PC-3 (cell line): ENCODE data around the gene EXOSC5. TPM values are rescaled to one million over a fixed set of nuclear protein-coding genes. Genes with fewer than 3 reads are reported as not detected.

Experiments used
- ATAC-seq: fragments of 200-7000 bp; cut with Tn5 transposase; 2 replicates; pipeline ENCODE4 v1.9.1; 2020; ENCODE audit warnings: mild to moderate bottlenecking, moderate library complexity
- BruUV-seq: library from RNA; stranded (reverse); fragments of 400-500 nt; replicated peaks from 2 replicates; lab custom pipeline; 2021; lab: Mats Ljungman, UMichigan
- CTCF ChIA-PET: fragments of 300-600 bp; sonication (Branson Sonifier 250); formaldehyde crosslinking; loops from one replicate; lab custom pipeline; 2022; ENCODE audit warnings: antibody characterized with exemption; lab: Charles Lee
- POLR2A ChIA-PET: fragments of 300-600 bp; sonication (Branson Sonifier 250); formaldehyde crosslinking; loops from one replicate; lab custom pipeline; 2022; ENCODE audit warnings: antibody characterized with exemption; ENCODE audit not compliant: unreplicated experiment; lab: Charles Lee
- DNase-seq: peaks from one replicate; pipeline ENCODE4 v3.0.0-alpha.2; 2015
- H2AFZ ChIP-seq: fragments of 300-600 bp; sonication (generic); 2 replicates; pipeline ENCODE4 v1.6.0; 2016; ENCODE audit warnings: antibody characterized with exemption, low read length
- H3F3A ChIP-seq: fragments of 300-600 bp; sonication (generic); one replicate; pipeline ENCODE4 v1.6.0; 2017; ENCODE audit warnings: antibody characterized with exemption, low read length, control low read depth, mild to moderate bottlenecking; ENCODE audit not compliant: unreplicated experiment
- H3K27ac ChIP-seq: fragments of 300-600 bp; sonication (generic); 2 replicates; pipeline ENCODE4 v1.5.1; 2016; ENCODE audit warnings: mild to moderate bottlenecking, low read length
- H3K27me3 ChIP-seq: fragments of 300-600 bp; sonication (generic); 2 replicates; pipeline ENCODE4 v1.6.1; 2016; ENCODE audit warnings: low read length, mixed read lengths
- H3K36me3 ChIP-seq: fragments of 300-600 bp; sonication (generic); 2 replicates; pipeline ENCODE4 v1.6.1; 2016; ENCODE audit warnings: low read depth, mixed run types, low read length, mixed read lengths
- H3K4me1 ChIP-seq: fragments of 300-600 bp; sonication (generic); 2 replicates; pipeline ENCODE4 v1.5.1; 2016; ENCODE audit warnings: low read length; ENCODE audit not compliant: insufficient read depth
- H3K4me2 ChIP-seq: fragments of 300-600 bp; sonication (generic); 2 replicates; pipeline ENCODE4 v1.6.0; 2016; ENCODE audit warnings: low read length
- H3K4me3 ChIP-seq: fragments of 300-600 bp; sonication (generic); 2 replicates; pipeline ENCODE4 v1.5.1; 2016; ENCODE audit warnings: mild to moderate bottlenecking, low read length, mixed read lengths
- H3K79me2 ChIP-seq: fragments of 300-600 bp; sonication (generic); 2 replicates; pipeline ENCODE4 v1.6.1; 2017; ENCODE audit warnings: low read length, mixed read lengths
- H3K9ac ChIP-seq: fragments of 300-600 bp; sonication (generic); 2 replicates; pipeline ENCODE4 v1.6.0; 2016; ENCODE audit warnings: mild to moderate bottlenecking, low read length
- H3K9me2 ChIP-seq: fragments of 300-600 bp; sonication (generic); replicated peaks from 2 replicates; pipeline ENCODE4 v1.6.1; 2016; ENCODE audit warnings: mixed run types, low read length, mixed read lengths
- H3K9me3 ChIP-seq: fragments of 300-600 bp; sonication (generic); 2 replicates; pipeline ENCODE4 v1.6.1; 2016; ENCODE audit warnings: low read length, mixed read lengths
- H4K20me1 ChIP-seq: fragments of 300-600 bp; sonication (generic); 2 replicates; pipeline ENCODE4 v1.6.1; 2016; ENCODE audit warnings: low read length, mixed read lengths
- EZH2 ChIP-seq: fragments of 300-600 bp; sonication (generic); IDR thresholded peaks from one replicate; pipeline ENCODE4 v1.6.1; 2017; ENCODE audit warnings: antibody characterized with exemption, mild to moderate bottlenecking, low read length; ENCODE audit not compliant: unreplicated experiment
- EZH2phosphoT487 ChIP-seq: fragments of 300-600 bp; sonication (generic); IDR thresholded peaks from 2 replicates; pipeline ENCODE4 v1.6.1; 2018; ENCODE audit warnings: mild to moderate bottlenecking, antibody characterized with exemption, low read length, borderline replicate concordance
- intact Hi-C: fragments of 100-400 bp; cut with micrococcal nuclease; formaldehyde crosslinking; loops from 2 replicates; pipeline ENCODE4 v1.9.0; 2023
- total RNA-seq: library from RNA; depleted of rRNA; stranded (reverse); fragments of >200 nt; gene quantifications from 2 replicates; pipeline ENCODE4 v1.2.3, GENCODE V29; 2014
- TF ChIP-seq, protein P1 (sequence below): fragments of 300-600 bp; sonication (generic); conservative IDR thresholded peaks from 2 replicates; pipeline ENCODE4 v1.5.1; 2017; ENCODE audit warnings: antibody characterized with exemption, low read depth, mild to moderate bottlenecking, low read length

EXOSC5 gene
- total RNA-seq, 1 experiment from 2014 or later = 40.8 TPM

DNA sequence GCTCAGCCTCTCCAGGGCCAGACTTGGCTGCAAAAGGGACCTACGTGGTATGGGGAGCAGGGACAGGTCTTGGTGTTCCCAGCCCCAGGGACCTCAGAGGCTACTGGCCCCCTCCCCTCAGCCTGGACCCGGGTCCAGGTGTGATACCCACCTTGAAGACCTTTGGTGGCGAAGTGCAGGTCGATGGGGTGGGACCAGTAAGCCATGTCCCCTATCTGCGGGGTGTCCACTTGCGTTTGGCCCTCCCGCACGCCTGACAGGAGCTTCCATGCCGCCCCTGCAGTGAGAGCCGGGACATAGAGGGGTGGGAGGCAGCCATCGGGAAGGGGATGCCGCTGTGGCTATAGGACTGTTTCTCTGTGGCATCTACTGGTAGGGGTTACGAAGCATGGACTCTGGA, 39.4 kb downstream of the EXOSC5 start:
- Histone ChIP-seq H3K27ac (no peak overlapping the region), H3K4me2 (no peak overlapping the region), H3K36me3 (no peaks in the 10 kb centered on the region), H3K79me2 (peaks cover 6% of the 10 kb centered on the region), H2AFZ (no peak overlapping the region), H3K9ac (no peak overlapping the region), H4K20me1 (no peaks in the 10 kb centered on the region), H3K27me3 (no peaks in the 10 kb centered on the region), H3K4me1 (0 out of 2 replicates have a peak, but pooled peaks cover 5% of the 10 kb centered on the region), H3K4me3 (no peak overlapping the region), H3K9me3 (no peaks in the 10 kb centered on the region), H3K9me2 (no peaks in the 10 kb centered on the region), H3F3A (no peaks in the 10 kb centered on the region)
- CTCF ChIA-PET = no interaction called here
- no peak for ATAC-seq
- POLR2A ChIA-PET = no interaction called here
- no peak for DNase-seq
- no peak for TF ChIP-seq EZH2
- TF ChIP-seq, protein P1, sequence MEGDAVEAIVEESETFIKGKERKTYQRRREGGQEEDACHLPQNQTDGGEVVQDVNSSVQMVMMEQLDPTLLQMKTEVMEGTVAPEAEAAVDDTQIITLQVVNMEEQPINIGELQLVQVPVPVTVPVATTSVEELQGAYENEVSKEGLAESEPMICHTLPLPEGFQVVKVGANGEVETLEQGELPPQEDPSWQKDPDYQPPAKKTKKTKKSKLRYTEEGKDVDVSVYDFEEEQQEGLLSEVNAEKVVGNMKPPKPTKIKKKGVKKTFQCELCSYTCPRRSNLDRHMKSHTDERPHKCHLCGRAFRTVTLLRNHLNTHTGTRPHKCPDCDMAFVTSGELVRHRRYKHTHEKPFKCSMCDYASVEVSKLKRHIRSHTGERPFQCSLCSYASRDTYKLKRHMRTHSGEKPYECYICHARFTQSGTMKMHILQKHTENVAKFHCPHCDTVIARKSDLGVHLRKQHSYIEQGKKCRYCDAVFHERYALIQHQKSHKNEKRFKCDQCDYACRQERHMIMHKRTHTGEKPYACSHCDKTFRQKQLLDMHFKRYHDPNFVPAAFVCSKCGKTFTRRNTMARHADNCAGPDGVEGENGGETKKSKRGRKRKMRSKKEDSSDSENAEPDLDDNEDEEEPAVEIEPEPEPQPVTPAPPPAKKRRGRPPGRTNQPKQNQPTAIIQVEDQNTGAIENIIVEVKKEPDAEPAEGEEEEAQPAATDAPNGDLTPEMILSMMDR = no peak
- TF ChIP-seq EZH2phosphoT487 = no peak
- intact Hi-C loops = no loop called here
- BruUV-seq = no TSS peak

DNA sequence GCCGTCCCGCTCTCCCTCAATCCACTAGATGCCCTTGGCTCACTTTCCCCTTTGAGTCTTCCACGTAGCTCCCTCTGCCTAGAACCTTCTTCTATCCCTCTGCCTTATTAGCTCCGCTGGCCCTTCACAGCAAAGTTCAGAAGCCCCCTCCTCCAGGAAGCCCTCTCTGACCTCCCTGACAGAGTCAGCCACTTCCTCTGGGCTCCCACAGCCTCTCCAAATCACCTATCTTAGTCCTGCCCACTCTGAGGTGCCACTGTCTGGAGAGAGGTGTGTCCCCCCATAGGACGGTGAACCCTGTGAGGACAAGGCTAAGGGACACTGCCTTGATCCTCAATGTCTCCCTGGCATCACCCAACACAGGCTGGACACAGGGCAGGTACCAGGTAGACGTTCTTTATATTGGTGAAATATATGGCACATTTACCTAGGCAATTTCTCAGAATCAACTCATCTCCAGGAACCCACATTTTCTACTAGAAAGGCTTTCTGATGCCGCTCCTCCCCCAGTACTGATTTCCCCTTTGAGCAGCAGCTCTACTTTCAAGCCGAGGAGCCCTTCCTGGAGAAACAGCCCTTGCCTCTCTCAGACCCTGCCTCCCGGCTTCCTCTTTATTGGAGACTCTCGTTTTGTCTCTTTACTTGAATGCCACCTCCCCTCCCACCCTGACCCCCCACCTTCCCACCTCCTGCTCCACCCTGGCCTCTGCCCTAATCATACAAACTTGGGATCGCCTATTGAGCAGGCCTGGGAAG, 40.0 kb downstream of the EXOSC5 start:
- DNase-seq = no peak
- peaks cover 12% of the 10 kb centered on the region for H3K79me2 ChIP-seq
- H3K9ac ChIP-seq = no peak overlapping the region
- POLR2A ChIA-PET = no interaction called here
- no peak overlapping the region for H3K4me2 ChIP-seq
- no peaks in the 10 kb centered on the region for H3K36me3 ChIP-seq
- H3K27ac ChIP-seq = no peak overlapping the region
- H3K4me1 ChIP-seq = no peaks in the 10 kb centered on the region
- no peaks in the 10 kb centered on the region for H3K9me3 ChIP-seq
- TF ChIP-seq, protein P1 = no peak
- no peak for TF ChIP-seq EZH2
- no peak for TF ChIP-seq EZH2phosphoT487
- no peaks in the 10 kb centered on the region for H3F3A ChIP-seq
- CTCF ChIA-PET = no interaction called here
- no peak overlapping the region for H2AFZ ChIP-seq
- H3K9me2 ChIP-seq = no peaks in the 10 kb centered on the region
- ATAC-seq = no peak
- H3K27me3 ChIP-seq = no peaks in the 10 kb centered on the region
- intact Hi-C loops = no loop called here
- no TSS peak for BruUV-seq
- H3K4me3 ChIP-seq = no peak overlapping the region
- H4K20me1 ChIP-seq = no peaks in the 10 kb centered on the region

DNA sequence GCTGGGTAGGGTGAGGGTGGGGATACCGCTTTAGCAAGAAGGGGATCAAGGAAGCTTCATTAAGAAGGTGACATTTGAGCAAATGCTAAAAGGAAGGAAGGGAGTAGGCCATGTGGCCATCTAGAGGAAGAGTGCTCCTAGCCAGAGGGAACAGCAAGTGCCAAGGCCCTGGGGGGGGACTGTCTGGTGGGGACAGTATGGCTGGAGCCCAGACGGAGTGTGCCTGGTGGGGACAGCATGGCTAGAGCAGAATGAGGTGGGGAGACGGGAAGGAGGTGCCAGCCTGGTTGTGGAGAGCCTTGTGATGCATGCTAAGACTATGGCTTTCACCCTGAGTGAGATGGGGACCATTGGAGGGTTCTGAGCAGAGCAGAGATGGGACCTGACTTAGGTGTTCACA, 41.4 kb downstream of the EXOSC5 start:
- BruUV-seq = no TSS peak
- POLR2A ChIA-PET = interaction anchor here (0.6 kb wide), 1 partner anchor 8 kb away, joined by 4 read pairs; no protein-coding TSS in a partner anchor
- intact Hi-C loops = no loop called here
- Histone ChIP-seq H3K4me1 (0 out of 2 replicates have a peak, but pooled peaks cover 3% of the 10 kb centered on the region), H3K9ac (no peak overlapping the region), H3K36me3 (no peaks in the 10 kb centered on the region), H3K9me3 (no peaks in the 10 kb centered on the region), H3K4me3 (no peak overlapping the region), H3K9me2 (no peaks in the 10 kb centered on the region), H3K4me2 (no peak overlapping the region), H3K79me2 (peaks cover 26% of the 10 kb centered on the region), H4K20me1 (no peaks in the 10 kb centered on the region), H2AFZ (no peak overlapping the region), H3F3A (no peaks in the 10 kb centered on the region), H3K27ac (no peak overlapping the region), H3K27me3 (no peaks in the 10 kb centered on the region)
- TF ChIP-seq, protein P1 = no peak
- TF ChIP-seq EZH2phosphoT487 (no peak), EZH2 (no peak)
- DNase-seq (no peak), ATAC-seq (no peak)
- CTCF ChIA-PET = no interaction called here
